GM18870 (cell line): ENCODE results near the gene TRMT112.

Experiments
- ATAC-seq: cut with Tn5 transposase; IDR thresholded peaks from one replicate; pipeline ENCODE4 v1.9.1; 2021; ENCODE audit warnings: moderate library complexity; ENCODE audit not compliant: unreplicated experiment

Gene TRMT112

GRCh38 chr11:64294774-64295173, 22.6 kb downstream of the TRMT112 start:
- no peak for ATAC-seq

GRCh38 chr11:64292460-64293254, 24.7 kb downstream of the TRMT112 start:
- no peak for ATAC-seq

- no peak for ATAC-seq
Measured at GRCh38 chr11:64291752-64292459, 25.5 kb downstream of the TRMT112 start.

- no peak for ATAC-seq
Measured at GRCh38 chr11:64291262-64291751, 26.1 kb downstream of the TRMT112 start, which contains the start of gene KCNK4. Gene KCNK4 (plus strand): TSS chr11:64291302. CDS start chr11:64293019, 1,717 bp downstream.

- no peak for ATAC-seq
Measured at GRCh38 chr11:64290352-64291261, 26.8 kb downstream of the TRMT112 start.

- no peak for ATAC-seq
Measured at GRCh38 chr11:64289002-64289564, 28.3 kb downstream of the TRMT112 start.

GRCh38 chr11:64288353-64288750, 29.0 kb downstream of the TRMT112 start:
- no peak for ATAC-seq

GRCh38 chr11:64287676-64288352, 29.5 kb downstream of the TRMT112 start:
- no peak for ATAC-seq

- no peak for ATAC-seq
Measured at GRCh38 chr11:64286801-64287159, 30.6 kb downstream of the TRMT112 start.

- ATAC-seq: no peak
Measured at GRCh38 chr11:64285885-64286800, 31.2 kb downstream of the TRMT112 start.

- ATAC-seq: peak; percentile 56
Measured at GRCh38 chr11:64284962-64285884, 32.1 kb downstream of the TRMT112 start, which contains the start of gene GPR137. Gene GPR137 (plus strand): TSS chr11:64285848. CDS start chr11:64286525, 677 bp downstream.

GRCh38 chr11:64284048-64284961, 33.1 kb downstream of the TRMT112 start, which contains the start of gene BAD:
Gene BAD (minus strand): TSS chr11:64284665. CDS start chr11:64284368, 297 bp downstream.
- ATAC-seq: peak; percentile 51

GRCh38 chr11:64283092-64283491, 34.3 kb downstream of the TRMT112 start:
- no peak for ATAC-seq

- no peak for ATAC-seq
Measured at GRCh38 chr11:64281957-64282770, 35.2 kb downstream of the TRMT112 start.

GRCh38 chr11:64278576-64279190, 38.7 kb downstream of the TRMT112 start:
- ATAC-seq: no peak
